ENCODE results near the gene MAP2K2.
"Not testable (repeated sequence)": the region's sequence is repeated elsewhere in the genome, so short reads cannot be mapped to it uniquely, and the experiment has no call there.

MAP2K2 gene

GRCh38 chr19:4139614-4140236, 15.8 kb upstream of the MAP2K2 start:
- TF ChIP-seq CTCF (IDR thresholded peaks at IDR 0.05; ENCODE audit: low read depth, low read length): peak; percentile 72
- no peak for DNase-seq (ENCODE audit: extremely low read depth, low read depth)

- DNase-seq (ENCODE audit: extremely low read depth, low read depth): no peak
- no peak for TF ChIP-seq CTCF (IDR thresholded peaks at IDR 0.05; ENCODE audit: low read depth, low read length)
Observed at GRCh38 chr19:4138445-4138844, 14.5 kb upstream of the MAP2K2 start.

GRCh38 chr19:4136680-4137088, 12.8 kb upstream of the MAP2K2 start:
- no peak for DNase-seq (ENCODE audit: extremely low read depth, low read depth)
- TF ChIP-seq CTCF (IDR thresholded peaks at IDR 0.05; ENCODE audit: low read depth, low read length): no peak

- DNase-seq (ENCODE audit: extremely low read depth, low read depth): not testable (repeated sequence)
Observed at GRCh38 chr19:4135386-4135785, 11.5 kb upstream of the MAP2K2 start.

GRCh38 chr19:4134351-4134750, 10.4 kb upstream of the MAP2K2 start:
- DNase-seq (ENCODE audit: extremely low read depth, low read depth): no peak
- no peak for TF ChIP-seq CTCF (IDR thresholded peaks at IDR 0.05; ENCODE audit: low read depth, low read length)

- peak; percentile 24 for DNase-seq (ENCODE audit: extremely low read depth, low read depth)
- no peak for TF ChIP-seq CTCF (IDR thresholded peaks at IDR 0.05; ENCODE audit: low read depth, low read length)
Observed at GRCh38 chr19:4130744-4131438, 7.0 kb upstream of the MAP2K2 start.

GRCh38 chr19:4129050-4129449, 5.1 kb upstream of the MAP2K2 start:
- not testable (repeated sequence) for DNase-seq (ENCODE audit: extremely low read depth, low read depth)

- DNase-seq (ENCODE audit: extremely low read depth, low read depth): not testable (repeated sequence)
Observed at GRCh38 chr19:4127322-4127721, 3.4 kb upstream of the MAP2K2 start.

GRCh38 chr19:4124638-4125037, 716 bp upstream of the MAP2K2 start:
- no peak for TF ChIP-seq CTCF (IDR thresholded peaks at IDR 0.05; ENCODE audit: low read depth, low read length)
- DNase-seq (ENCODE audit: extremely low read depth, low read depth): no peak
